ENCODE measurements around the gene GJD4. TPM values are rescaled to one million over a fixed set of nuclear protein-coding genes. Genes with fewer than 3 reads are reported as not detected.

GJD4 gene
- total RNA-seq = 1 to 10 TPM in 1 of 2 donors, not detected in 1; 1.1 TPM

GRCh38 chr10:35605191-35605590, at the start of gene GJD4:
GJD4 (plus strand) TSS chr10:35605341; CDS start chr10:35605568, 227 bp downstream.
- Histone ChIP-seq H3K4me3 (no peak within 1 kb of the TSS), H3K4me1 (replicated peaks) (no peaks in the 10 kb centered on the region), H3K27me3 (replicated peaks; ENCODE audit: insufficient read depth) (no peaks in the 10 kb centered on the region), H3K9me3 (no peaks in the 10 kb centered on the region), H3K36me3 (no peaks in the 10 kb centered on the region), H3K27ac (no peak within 1 kb of the TSS)
- 49% methylated on average over 8 of the region's 8 CpGs for WGBS
- intact Hi-C loops (cut with DNase I) = no loop called here
- no peak for DNase-seq (ENCODE audit: low spot score)
- TF ChIP-seq CTCF (IDR thresholded peaks at IDR 0.05) (no peak), POLR2AphosphoS5 (IDR thresholded peaks at IDR 0.05) (no peak), POLR2A (IDR thresholded peaks at IDR 0.05) (no peak)

- Histone ChIP-seq H3K9me3 (no peaks in the 10 kb centered on the region), H3K27ac (no peak overlapping the region), H3K4me3 (no peak overlapping the region), H3K27me3 (replicated peaks; ENCODE audit: insufficient read depth) (no peaks in the 10 kb centered on the region), H3K4me1 (replicated peaks) (no peaks in the 10 kb centered on the region), H3K36me3 (no peaks in the 10 kb centered on the region)
- 66% methylated on average over 6 of the region's 6 CpGs for WGBS
- intact Hi-C loops (cut with DNase I) = no loop called here
- DNase-seq (ENCODE audit: low spot score) = no peak
- TF ChIP-seq CTCF (IDR thresholded peaks at IDR 0.05) (no peak), POLR2A (IDR thresholded peaks at IDR 0.05) (no peak), POLR2AphosphoS5 (IDR thresholded peaks at IDR 0.05) (no peak)
Measured at GRCh38 chr10:35555962-35556930, 48.9 kb upstream of the GJD4 start.

GRCh38 chr10:35558276-35558675, 46.9 kb upstream of the GJD4 start:
- Histone ChIP-seq H3K27me3 (replicated peaks; ENCODE audit: insufficient read depth) (no peaks in the 10 kb centered on the region), H3K4me3 (no peak overlapping the region), H3K27ac (no peak overlapping the region), H3K36me3 (no peaks in the 10 kb centered on the region), H3K4me1 (replicated peaks) (no peaks in the 10 kb centered on the region), H3K9me3 (no peaks in the 10 kb centered on the region)
- 95% methylated on average over 1 of the region's 1 CpG for WGBS
- TF ChIP-seq POLR2AphosphoS5 (IDR thresholded peaks at IDR 0.05) (no peak), POLR2A (IDR thresholded peaks at IDR 0.05) (no peak), CTCF (IDR thresholded peaks at IDR 0.05) (no peak)
- no peak for DNase-seq (ENCODE audit: low spot score)
- intact Hi-C loops (cut with DNase I) = no loop called here

- no peaks in the 10 kb centered on the region for H3K27me3 ChIP-seq (replicated peaks; ENCODE audit: insufficient read depth)
- TF ChIP-seq CTCF (IDR thresholded peaks at IDR 0.05) (no peak), POLR2A (IDR thresholded peaks at IDR 0.05) (no peak), POLR2AphosphoS5 (IDR thresholded peaks at IDR 0.05) (no peak)
- no peak overlapping the region for H3K4me3 ChIP-seq
- WGBS = 92% methylated on average over 5 of the region's 5 CpGs
- no peaks in the 10 kb centered on the region for H3K9me3 ChIP-seq
- intact Hi-C loops (cut with DNase I) = no loop called here
- H3K27ac ChIP-seq = no peak overlapping the region
- H3K36me3 ChIP-seq = no peaks in the 10 kb centered on the region
- H3K4me1 ChIP-seq (replicated peaks) = no peaks in the 10 kb centered on the region
- no peak for DNase-seq (ENCODE audit: low spot score)
Measured at GRCh38 chr10:35559416-35559815, 45.7 kb upstream of the GJD4 start.

Data from prostate gland (tissue), 2 donors.